DND-41 (cell line): ENCODE measurements around the gene AFF4.

Source experiments
- ATAC-seq: fragments of 200-7000 bp; cut with Tn5 transposase; 3 replicates; pipeline ENCODE4 v1.9.1; 2021; ENCODE audit warnings: low read depth; ENCODE audit not compliant: insufficient read depth
- DNase-seq: peaks from one replicate; pipeline ENCODE4 v3.0.0-alpha.2; 2020
- H2AFZ ChIP-seq: 2 replicates; pipeline ENCODE4 v1.6.0; 2012; ENCODE audit warnings: low read depth, low read length
- H3K27ac ChIP-seq: 2 replicates; pipeline ENCODE4 v1.5.1; 2012; ENCODE audit warnings: low read length, inconsistent platforms
- H3K27me3 ChIP-seq: fragments of 200-600 bp; sonication (generic); 2 replicates; pipeline ENCODE4 v1.6.0; 2012; ENCODE audit warnings: low read length, mild to moderate bottlenecking, inconsistent platforms; ENCODE audit not compliant: insufficient read depth, poor library complexity
- H3K36me3 ChIP-seq: 2 replicates; pipeline ENCODE4 v1.5.1; 2012; ENCODE audit warnings: low read length, inconsistent platforms; ENCODE audit not compliant: insufficient read depth
- H3K4me1 ChIP-seq: 2 replicates; pipeline ENCODE4 v1.5.1; 2012; ENCODE audit warnings: mild to moderate bottlenecking, low read length; ENCODE audit not compliant: insufficient read depth
- H3K4me2 ChIP-seq: 2 replicates; pipeline ENCODE4 v1.6.0; 2012; ENCODE audit warnings: mild to moderate bottlenecking, moderate library complexity, low read length, inconsistent platforms; ENCODE audit not compliant: insufficient read depth
- H3K4me3 ChIP-seq, 2 experiments: fragments of 200-600 bp in 1 of 2; shearing (Covaris generic) in 1 of 2; 2 replicates each; pipeline ENCODE4 v1.5.1; 2012 to 2016; ENCODE audit warnings: inconsistent platforms in 2 of 2, low read length in 2 of 2, mild to moderate bottlenecking in 2 of 2, low read depth in 1 of 2, moderate library complexity in 1 of 2
- H3K79me2 ChIP-seq: 2 replicates; pipeline ENCODE4 v1.6.0; 2012; ENCODE audit warnings: low read length, inconsistent platforms; ENCODE audit not compliant: insufficient read depth
- H3K9ac ChIP-seq: 2 replicates; pipeline ENCODE4 v1.6.0; 2012; ENCODE audit warnings: low read depth, mild to moderate bottlenecking, inconsistent platforms, low read length, moderate library complexity
- H3K9me3 ChIP-seq: 2 replicates; pipeline ENCODE4 v1.5.1; 2012; ENCODE audit warnings: low read length, moderate library complexity, mild to moderate bottlenecking, inconsistent platforms; ENCODE audit not compliant: insufficient read depth, severe bottlenecking
- H4K20me1 ChIP-seq: 2 replicates; pipeline ENCODE4 v1.6.0; 2012; ENCODE audit warnings: low read length; ENCODE audit not compliant: insufficient read depth
- EZH2 ChIP-seq: IDR thresholded peaks from 3 replicates; pipeline ENCODE4 v1.6.1; 2012; ENCODE audit warnings: borderline replicate concordance, low read depth, mild to moderate bottlenecking, moderate library complexity, low read length, inconsistent platforms; ENCODE audit not compliant: severe bottlenecking
- TF ChIP-seq, protein P1 (sequence below): IDR thresholded peaks from 2 replicates; pipeline ENCODE4 v1.5.1; 2012; ENCODE audit warnings: borderline replicate concordance, low read length, moderate library complexity, mild to moderate bottlenecking; ENCODE audit not compliant: poor library complexity, severe bottlenecking; ENCODE audit errors: extremely low read depth

AFF4 gene

DNA sequence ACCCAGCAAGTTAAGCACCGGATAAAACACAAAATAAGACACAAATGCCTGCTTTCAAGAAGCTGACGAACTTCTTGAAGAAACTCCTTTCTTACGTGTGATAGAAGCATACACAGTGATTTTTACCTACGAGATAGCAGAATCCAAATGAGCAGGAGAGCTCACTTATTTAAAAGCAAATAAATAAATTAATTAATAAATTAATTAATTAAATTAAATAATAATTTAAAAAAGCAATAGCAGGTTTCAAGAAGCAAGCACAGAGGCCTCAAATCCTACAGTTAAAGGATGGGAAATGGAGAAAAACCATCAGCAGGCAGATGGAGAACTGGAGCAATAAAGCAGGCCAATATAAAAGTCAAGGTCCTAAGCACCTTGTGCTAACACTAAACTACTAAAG is 72.6 kb downstream of the AFF4 start:
- Histone ChIP-seq H3K36me3 (peaks cover 89% of the 10 kb centered on the region), H3K27me3 (no peaks in the 10 kb centered on the region), H4K20me1 (no peaks in the 10 kb centered on the region), H3K4me2 (no peak overlapping the region), H3K9me3 (no peaks in the 10 kb centered on the region), H3K9ac (no peak overlapping the region), H3K4me3 (no peak overlapping the region), H3K27ac (no peak overlapping the region), H2AFZ (no peak overlapping the region), H3K79me2 (peaks cover 2% of the 10 kb centered on the region; the same call in 1 of the 2 replicates), H3K4me1 (no peaks in the 10 kb centered on the region)
- TF ChIP-seq EZH2, result no peak
- TF ChIP-seq, protein P1, sequence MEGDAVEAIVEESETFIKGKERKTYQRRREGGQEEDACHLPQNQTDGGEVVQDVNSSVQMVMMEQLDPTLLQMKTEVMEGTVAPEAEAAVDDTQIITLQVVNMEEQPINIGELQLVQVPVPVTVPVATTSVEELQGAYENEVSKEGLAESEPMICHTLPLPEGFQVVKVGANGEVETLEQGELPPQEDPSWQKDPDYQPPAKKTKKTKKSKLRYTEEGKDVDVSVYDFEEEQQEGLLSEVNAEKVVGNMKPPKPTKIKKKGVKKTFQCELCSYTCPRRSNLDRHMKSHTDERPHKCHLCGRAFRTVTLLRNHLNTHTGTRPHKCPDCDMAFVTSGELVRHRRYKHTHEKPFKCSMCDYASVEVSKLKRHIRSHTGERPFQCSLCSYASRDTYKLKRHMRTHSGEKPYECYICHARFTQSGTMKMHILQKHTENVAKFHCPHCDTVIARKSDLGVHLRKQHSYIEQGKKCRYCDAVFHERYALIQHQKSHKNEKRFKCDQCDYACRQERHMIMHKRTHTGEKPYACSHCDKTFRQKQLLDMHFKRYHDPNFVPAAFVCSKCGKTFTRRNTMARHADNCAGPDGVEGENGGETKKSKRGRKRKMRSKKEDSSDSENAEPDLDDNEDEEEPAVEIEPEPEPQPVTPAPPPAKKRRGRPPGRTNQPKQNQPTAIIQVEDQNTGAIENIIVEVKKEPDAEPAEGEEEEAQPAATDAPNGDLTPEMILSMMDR, result no peak
- no peak for ATAC-seq
- no peak for DNase-seq

GRCh38 chr5:132889501-132889900 is 73.9 kb downstream of the AFF4 start:
- Histone ChIP-seq H2AFZ (no peak overlapping the region), H3K4me1 (no peaks in the 10 kb centered on the region), H3K36me3 (peaks cover 82% of the 10 kb centered on the region), H3K4me2 (no peak overlapping the region), H3K79me2 (peaks cover under 1% of the 10 kb centered on the region; the same call in 1 of the 2 replicates), H4K20me1 (no peaks in the 10 kb centered on the region), H3K9ac (no peak overlapping the region), H3K27me3 (no peaks in the 10 kb centered on the region), H3K9me3 (no peaks in the 10 kb centered on the region), H3K4me3 (no peak overlapping the region), H3K27ac (no peak overlapping the region)
- no peak for DNase-seq
- no peak for ATAC-seq
- TF ChIP-seq EZH2, result no peak
- TF ChIP-seq, protein P1, result no peak

DNA sequence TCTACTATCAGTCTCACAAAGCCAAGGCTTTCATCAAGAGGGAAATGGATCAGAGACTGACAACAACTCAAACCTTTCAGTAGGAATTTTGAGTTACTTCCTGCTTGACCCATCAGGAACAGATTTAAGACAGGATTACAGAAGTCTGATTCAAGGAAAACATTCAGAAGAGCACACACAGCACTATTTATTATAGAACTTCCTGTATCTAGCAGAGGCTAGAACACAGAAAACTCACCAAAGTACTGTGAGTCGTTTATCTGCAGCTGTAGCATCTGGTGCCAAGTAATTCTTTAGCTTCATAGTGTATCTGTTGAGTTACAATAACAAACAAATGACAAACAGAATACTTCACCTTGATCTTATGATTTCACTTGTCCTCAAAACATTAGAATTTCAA is 76.2 kb downstream of the AFF4 start:
- no peaks in the 10 kb centered on the region for H3K79me2 ChIP-seq
- no peak for DNase-seq
- no peak overlapping the region for H3K27ac ChIP-seq
- no peak for ATAC-seq
- H3K9me3 ChIP-seq, result no peaks in the 10 kb centered on the region
- no peak for TF ChIP-seq EZH2
- no peaks in the 10 kb centered on the region for H3K4me1 ChIP-seq
- H3K9ac ChIP-seq, result no peak overlapping the region
- no peak overlapping the region for H2AFZ ChIP-seq
- no peaks in the 10 kb centered on the region for H4K20me1 ChIP-seq
- no peak overlapping the region for H3K4me2 ChIP-seq
- no peaks in the 10 kb centered on the region for H3K27me3 ChIP-seq
- H3K4me3 ChIP-seq, result no peak overlapping the region
- peaks cover 84% of the 10 kb centered on the region for H3K36me3 ChIP-seq

GRCh38 chr5:132886064-132886823 is 77.2 kb downstream of the AFF4 start:
- no peaks in the 10 kb centered on the region for H4K20me1 ChIP-seq
- H3K4me3 ChIP-seq, result no peak overlapping the region
- no peak for TF ChIP-seq EZH2
- TF ChIP-seq, protein P1, result no peak
- H3K9me3 ChIP-seq, result no peaks in the 10 kb centered on the region
- H3K9ac ChIP-seq, result no peak overlapping the region
- no peak overlapping the region for H3K4me2 ChIP-seq
- no peak for ATAC-seq
- no peak overlapping the region for H3K27ac ChIP-seq
- peaks cover 84% of the 10 kb centered on the region for H3K36me3 ChIP-seq
- no peaks in the 10 kb centered on the region for H3K27me3 ChIP-seq
- H2AFZ ChIP-seq, result no peak overlapping the region
- DNase-seq, result no peak
- H3K4me1 ChIP-seq, result no peaks in the 10 kb centered on the region
- H3K79me2 ChIP-seq, result no peaks in the 10 kb centered on the region
